Thoracic aorta (tissue), 2 donors: ENCODE data around the gene UMODL1. TPM values are rescaled to one million over a fixed set of nuclear protein-coding genes. Genes with fewer than 3 reads are reported as not detected.

ENCODE experiments used
- ATAC-seq: fragments of 150-250 bp; one replicate; pipeline ENCODE4 v1.8.0; 2017; ENCODE audit warnings: low read depth; ENCODE audit not compliant: insufficient number of reproducible peaks, low FRiP score
- DNase-seq: peaks from one replicate; pipeline ENCODE4 v3.0.0-alpha.2; 2020; ENCODE audit warnings: low spot score
- H3K27ac ChIP-seq, 2 donors: fragments of 200-600 bp; sonication (generic); 1 replicate in 1 of 2; 2 replicates in 1 of 2; pipeline ENCODE4 v1.5.1; 2016; ENCODE audit warnings: mild to moderate bottlenecking in 2 of 2, moderate library complexity in 2 of 2
- H3K27me3 ChIP-seq: fragments of 200-600 bp; sonication (generic); replicated peaks from 2 replicates; pipeline ENCODE4 v1.6.0; 2016; ENCODE audit warnings: mild to moderate bottlenecking; ENCODE audit not compliant: insufficient read depth
- H3K36me3 ChIP-seq: fragments of 200-600 bp; sonication (generic); one replicate; pipeline ENCODE4 v1.5.1; 2016
- H3K4me1 ChIP-seq, 2 donors: fragments of 200-600 bp; sonication (generic); 1 replicate in 1 of 2; 2 replicates in 1 of 2; pipeline versions ENCODE4 v1.5.1 to v1.6.0; 2016; ENCODE audit warnings: low read depth in 2 of 2, mild to moderate bottlenecking in 1 of 2; ENCODE audit not compliant: control insufficient read depth in 1 of 2
- H3K4me3 ChIP-seq: fragments of 200-600 bp; sonication (generic); 2 replicates; pipeline ENCODE4 v1.5.1; 2016; ENCODE audit warnings: mild to moderate bottlenecking
- H3K9me3 ChIP-seq: fragments of 200-600 bp; sonication (generic); 2 replicates; pipeline ENCODE4 v1.5.1; 2016
- CTCF ChIP-seq: fragments of 200-600 bp; sonication (generic); IDR thresholded peaks from one replicate; pipeline ENCODE4 v1.5.1; 2019; ENCODE audit warnings: antibody characterized with exemption
- total RNA-seq, 2 donors: library from RNA; depleted of rRNA; stranded (reverse); fragments of >200 nt; gene quantifications; one replicate each; pipeline versions ENCODE4 v1.1.0 to v1.2.3, GENCODE V29; 2016

Gene UMODL1
- total RNA-seq, 2 donors from 2014 or later = 0.14 TPM; not detected in 1

GRCh38 chr21:42032968-42033367, 38.1 kb upstream of the UMODL1 start:
- ATAC-seq (no peak), DNase-seq (no peak)
- Histone ChIP-seq H3K27me3 (no peaks in the 10 kb centered on the region), H3K4me1 (peaks cover 0 to 9% of the 10 kb centered on the region in 2 donors), H3K36me3 (no peaks in the 10 kb centered on the region), H3K4me3 (no peak overlapping the region), H3K27ac (no peak overlapping the region), H3K9me3 (no peaks in the 10 kb centered on the region)
- TF ChIP-seq CTCF = no peak

- ATAC-seq = no peak
These were observed 34.8 kb upstream of the UMODL1 start for GRCh38 chr21:42036313-42036712.

GRCh38 chr21:42037516-42037915, 33.6 kb upstream of the UMODL1 start:
- no peaks in the 10 kb centered on the region for H3K27me3 ChIP-seq
- DNase-seq (no peak), ATAC-seq (no peak)
- H3K9me3 ChIP-seq = no peaks in the 10 kb centered on the region
- no peak overlapping the region for H3K27ac ChIP-seq
- peaks cover 7 to 25% of the 10 kb centered on the region in 2 donors for H3K4me1 ChIP-seq
- H3K36me3 ChIP-seq = no peaks in the 10 kb centered on the region
- TF ChIP-seq CTCF = no peak
- no peak overlapping the region for H3K4me3 ChIP-seq

More at GRCh38 chr21:42036313-42036712, 34.8 kb upstream of the UMODL1 start:
- DNase-seq = no peak
- Histone ChIP-seq H3K36me3 (no peaks in the 10 kb centered on the region), H3K27me3 (no peaks in the 10 kb centered on the region), H3K27ac (no peak overlapping the region), H3K9me3 (no peaks in the 10 kb centered on the region), H3K4me3 (no peak overlapping the region), H3K4me1 (peaks cover 7 to 25% of the 10 kb centered on the region in 2 donors)
- TF ChIP-seq CTCF = no peak

GRCh38 chr21:42037943-42038342, 33.2 kb upstream of the UMODL1 start:
- no peak overlapping the region for H3K27ac ChIP-seq
- ATAC-seq (no peak), DNase-seq (no peak)
- no peak overlapping the region for H3K4me3 ChIP-seq
- H3K36me3 ChIP-seq = no peaks in the 10 kb centered on the region
- peaks cover 7 to 25% of the 10 kb centered on the region in 2 donors for H3K4me1 ChIP-seq
- H3K27me3 ChIP-seq = no peaks in the 10 kb centered on the region
- no peak for TF ChIP-seq CTCF
- H3K9me3 ChIP-seq = no peaks in the 10 kb centered on the region

- Histone ChIP-seq H3K4me3 (no peak overlapping the region), H3K36me3 (no peaks in the 10 kb centered on the region), H3K9me3 (no peaks in the 10 kb centered on the region), H3K27ac (no peak overlapping the region), H3K27me3 (no peaks in the 10 kb centered on the region), H3K4me1 (peaks cover 7 to 25% of the 10 kb centered on the region in 2 donors)
- DNase-seq = no peak
- no peak for TF ChIP-seq CTCF
- ATAC-seq = no peak
These were observed 32.7 kb upstream of the UMODL1 start for GRCh38 chr21:42038393-42038792.
